Measurements from ENCODE around the gene WNT11. TPM values are rescaled to one million over a fixed set of nuclear protein-coding genes. Genes with fewer than 3 reads are reported as not detected.

Gene WNT11
- total RNA-seq, 6 experiments from 2014 or later = 2.8 to 13.1 (median 5.5) TPM

DNA sequence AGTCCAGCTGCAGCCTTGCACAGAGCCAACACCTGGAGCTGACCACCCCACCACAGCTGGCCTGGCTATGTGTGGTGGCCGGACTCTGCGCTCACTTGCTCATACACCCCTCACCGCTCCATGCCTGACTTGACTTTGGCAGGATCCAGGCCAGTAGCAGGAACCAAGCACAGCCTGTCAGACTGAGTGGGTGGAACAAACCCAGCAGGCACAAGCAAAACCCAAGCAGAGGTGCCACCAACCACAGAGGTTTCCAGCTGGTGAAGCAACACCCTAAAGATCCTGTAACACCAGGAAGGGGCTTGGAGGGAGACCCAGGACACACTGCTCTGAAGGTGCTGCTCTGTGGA, 44.9 kb upstream of the WNT11 start:
- no peak for ATAC-seq
- H3K27ac ChIP-seq = no peak overlapping the region

DNA sequence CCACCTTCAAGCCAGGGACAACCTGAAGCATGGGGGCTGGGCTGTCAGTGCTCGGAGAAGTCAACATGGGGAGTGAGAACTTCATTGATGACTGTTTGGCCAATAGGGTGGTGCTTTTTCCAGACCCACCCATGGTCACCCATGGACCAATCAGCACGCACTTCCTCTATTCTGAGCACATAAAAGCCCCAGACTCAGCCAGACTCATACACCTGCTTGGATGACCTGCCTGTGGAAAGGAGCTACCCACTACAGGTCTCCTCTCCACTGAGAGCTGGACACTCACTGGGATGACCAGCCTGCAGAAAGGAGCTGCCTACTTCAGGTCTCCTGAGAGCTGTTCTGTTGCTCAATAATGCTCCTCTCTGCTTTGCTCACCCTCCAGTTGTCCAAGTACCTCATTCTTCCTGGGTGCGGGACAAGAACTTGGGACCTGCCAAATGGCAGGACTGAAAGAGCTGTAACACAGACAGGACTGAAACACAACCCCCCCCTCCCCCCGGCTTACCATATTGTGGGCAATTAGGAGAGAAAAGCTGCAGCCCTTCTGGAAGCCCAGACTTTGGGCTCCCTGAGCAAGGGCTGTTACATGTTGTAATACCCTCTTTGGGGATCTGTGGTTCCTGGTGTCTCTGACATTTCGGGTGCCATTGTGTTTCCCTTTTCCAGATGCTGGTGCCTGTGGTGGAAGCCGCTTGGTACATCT, 44.4 kb upstream of the WNT11 start:
- no peak for ATAC-seq

More for the DNA sequence above, 44.9 kb upstream of the WNT11 start:
- Histone ChIP-seq H3K4me1 (no peaks in the 10 kb centered on the region), H3K4me3 (no peak overlapping the region), H3K36me3 (no peaks in the 10 kb centered on the region), H3K9me3 (no peaks in the 10 kb centered on the region), H3K27me3 (no peaks in the 10 kb centered on the region)
- intact Hi-C loops (cut with DNase I) = no loop called here
- TF ChIP-seq, protein P1, sequence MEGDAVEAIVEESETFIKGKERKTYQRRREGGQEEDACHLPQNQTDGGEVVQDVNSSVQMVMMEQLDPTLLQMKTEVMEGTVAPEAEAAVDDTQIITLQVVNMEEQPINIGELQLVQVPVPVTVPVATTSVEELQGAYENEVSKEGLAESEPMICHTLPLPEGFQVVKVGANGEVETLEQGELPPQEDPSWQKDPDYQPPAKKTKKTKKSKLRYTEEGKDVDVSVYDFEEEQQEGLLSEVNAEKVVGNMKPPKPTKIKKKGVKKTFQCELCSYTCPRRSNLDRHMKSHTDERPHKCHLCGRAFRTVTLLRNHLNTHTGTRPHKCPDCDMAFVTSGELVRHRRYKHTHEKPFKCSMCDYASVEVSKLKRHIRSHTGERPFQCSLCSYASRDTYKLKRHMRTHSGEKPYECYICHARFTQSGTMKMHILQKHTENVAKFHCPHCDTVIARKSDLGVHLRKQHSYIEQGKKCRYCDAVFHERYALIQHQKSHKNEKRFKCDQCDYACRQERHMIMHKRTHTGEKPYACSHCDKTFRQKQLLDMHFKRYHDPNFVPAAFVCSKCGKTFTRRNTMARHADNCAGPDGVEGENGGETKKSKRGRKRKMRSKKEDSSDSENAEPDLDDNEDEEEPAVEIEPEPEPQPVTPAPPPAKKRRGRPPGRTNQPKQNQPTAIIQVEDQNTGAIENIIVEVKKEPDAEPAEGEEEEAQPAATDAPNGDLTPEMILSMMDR (IDR thresholded peaks at IDR 0.05) = no peak
- no peak for TF ChIP-seq POLR2A (IDR thresholded peaks at IDR 0.05)
- WGBS (ENCODE audit: insufficient coverage, low coverage, low lambda C conversion rate, missing lambda C conversion rate) = no CpG with 5 or more reads among the region's 3 CpGs
- DNase-seq = no peak

DNA sequence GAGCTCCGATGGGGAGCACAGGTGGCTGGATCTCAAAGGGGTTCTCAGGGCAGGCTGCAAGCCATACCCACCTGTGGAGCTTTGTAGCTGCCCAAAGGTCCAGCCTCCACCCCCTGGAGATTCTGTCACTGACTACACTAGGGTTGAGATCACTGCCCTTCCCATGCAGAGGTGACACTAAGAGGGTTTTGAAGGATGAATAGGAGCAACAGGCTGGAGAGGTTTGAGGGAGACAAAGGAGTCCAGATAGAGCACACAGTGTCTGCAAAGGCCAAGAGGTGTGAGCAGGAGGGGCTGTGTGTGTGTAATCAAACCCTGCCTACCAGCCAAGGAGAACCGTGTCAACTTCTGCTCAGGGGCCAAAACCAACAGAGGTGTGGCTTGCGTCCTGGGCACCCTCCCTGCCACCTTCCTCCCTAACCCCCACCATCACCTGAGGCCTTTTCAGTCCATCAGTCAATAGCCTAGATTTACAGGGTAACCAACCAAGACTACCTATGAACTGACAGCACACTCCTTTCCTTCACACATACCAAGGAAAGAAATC, 43.0 kb upstream of the WNT11 start:
- H3K9me3 ChIP-seq = no peaks in the 10 kb centered on the region
- ATAC-seq (peak in 2 of 4 donors; percentile 16 to 69), DNase-seq (no peak)
- intact Hi-C loops (cut with DNase I) = no loop called here
- H3K4me1 ChIP-seq = no peaks in the 10 kb centered on the region
- no peaks in the 10 kb centered on the region for H3K36me3 ChIP-seq
- H3K4me3 ChIP-seq = no peak overlapping the region
- H3K27ac ChIP-seq = no peak overlapping the region
- no peaks in the 10 kb centered on the region for H3K27me3 ChIP-seq
- TF ChIP-seq, protein P1 (IDR thresholded peaks at IDR 0.05) = no peak
- no peak for TF ChIP-seq POLR2A (IDR thresholded peaks at IDR 0.05)
- 17% methylated on average over 1 of the region's 3 CpGs for WGBS (ENCODE audit: insufficient coverage, low coverage, low lambda C conversion rate, missing lambda C conversion rate)

More for the DNA sequence above, 44.4 kb upstream of the WNT11 start:
- H3K27me3 ChIP-seq = no peaks in the 10 kb centered on the region
- TF ChIP-seq, protein P1 (IDR thresholded peaks at IDR 0.05) = no peak
- TF ChIP-seq POLR2A (IDR thresholded peaks at IDR 0.05) = no peak
- no peaks in the 10 kb centered on the region for H3K4me1 ChIP-seq
- intact Hi-C loops (cut with DNase I) = no loop called here
- no peak overlapping the region for H3K4me3 ChIP-seq
- no peak overlapping the region for H3K27ac ChIP-seq
- no peak for DNase-seq
- WGBS (ENCODE audit: insufficient coverage, low coverage, low lambda C conversion rate, missing lambda C conversion rate) = no CpG with 5 or more reads among the region's 6 CpGs
- H3K9me3 ChIP-seq = no peaks in the 10 kb centered on the region
- no peaks in the 10 kb centered on the region for H3K36me3 ChIP-seq

DNA sequence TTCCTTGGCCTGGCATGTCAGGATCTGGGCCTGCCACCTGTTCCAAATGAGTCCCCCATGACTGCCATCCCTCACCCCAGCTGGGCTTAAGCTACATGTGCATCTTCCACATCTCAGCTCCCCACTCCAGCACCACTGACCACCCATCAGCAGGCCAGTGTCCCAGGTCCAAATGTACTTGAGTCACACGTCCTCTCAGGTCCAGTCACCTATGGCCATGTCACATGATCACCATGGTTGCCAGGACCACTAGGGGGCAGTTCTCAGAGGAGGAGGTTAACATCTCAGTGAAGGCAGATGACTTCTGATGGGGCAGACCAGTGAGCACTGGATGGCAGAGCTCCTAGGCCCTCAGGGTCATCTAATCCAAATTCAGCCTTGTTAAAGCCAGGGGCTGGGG, 41.9 kb upstream of the WNT11 start:
- no peak for DNase-seq
- Histone ChIP-seq H3K27ac (no peak overlapping the region), H3K36me3 (no peaks in the 10 kb centered on the region), H3K27me3 (no peaks in the 10 kb centered on the region), H3K4me1 (no peaks in the 10 kb centered on the region), H3K9me3 (no peaks in the 10 kb centered on the region), H3K4me3 (no peak overlapping the region)
- peak in 1 of 4 donors; percentile 31 for ATAC-seq
- WGBS (ENCODE audit: insufficient coverage, low coverage, low lambda C conversion rate, missing lambda C conversion rate) = no CpG with 5 or more reads among the region's 1 CpG
- TF ChIP-seq, protein P1 (IDR thresholded peaks at IDR 0.05) = no peak
- intact Hi-C loops (cut with DNase I) = no loop called here
